ENCODE data around the gene RBPJL.

Gene RBPJL

DNA sequence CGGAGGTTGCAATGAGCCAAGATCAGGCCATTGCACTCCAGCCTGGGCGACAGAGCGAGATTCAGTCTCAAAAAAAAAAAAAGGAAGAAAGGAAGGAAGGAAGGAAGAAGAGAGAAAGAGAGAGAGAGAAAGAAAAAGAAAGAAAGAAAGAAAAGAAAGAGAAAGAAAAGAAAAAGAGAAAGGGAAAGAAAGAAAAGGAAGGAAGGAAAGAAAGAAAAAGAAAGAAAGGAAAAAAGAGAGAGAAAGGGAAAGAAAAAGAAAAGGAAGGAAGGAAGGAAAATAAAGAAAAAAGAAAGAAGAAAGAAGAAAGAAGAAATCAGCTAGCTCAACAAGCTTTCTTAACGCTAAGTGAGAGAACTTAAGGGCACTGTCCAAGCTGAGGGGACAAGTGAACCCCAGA, 9.0 kb downstream of the RBPJL start:
- no peaks in the 10 kb centered on the region for H3K9me3 Mint-ChIP-seq
- CTCF ChIA-PET, result interaction anchor here (0.8 to 5.4 kb wide), 4 partner anchors 14 to 450 kb away, joined by 3 to 31 read pairs (median 4); no protein-coding TSS in a partner anchor
- H3K4me3 Mint-ChIP-seq, result no peak overlapping the region
- no peak for DNase-seq
- H3K36me3 Mint-ChIP-seq, result no peaks in the 10 kb centered on the region
- peaks cover 80% of the 10 kb centered on the region for H3K27me3 Mint-ChIP-seq
- H3K27ac Mint-ChIP-seq, result no peak overlapping the region
- H3K4me1 Mint-ChIP-seq, result peaks cover 45% of the 10 kb centered on the region

- H3K27ac Mint-ChIP-seq, result no peak overlapping the region
- H3K4me1 Mint-ChIP-seq, result peaks cover 46% of the 10 kb centered on the region
- H3K27me3 Mint-ChIP-seq, result peaks cover 72% of the 10 kb centered on the region
- no peaks in the 10 kb centered on the region for H3K36me3 Mint-ChIP-seq
- no peak overlapping the region for H3K4me3 Mint-ChIP-seq
- H3K9me3 Mint-ChIP-seq, result no peaks in the 10 kb centered on the region
- CTCF ChIA-PET, result interaction anchor here (0.8 to 5.6 kb wide), 6 partner anchors 14 to 454 kb away, joined by 3 to 40 read pairs (median 10); no protein-coding TSS in a partner anchor
- peak; percentile 25 for DNase-seq
Observed at GRCh38 chr20:45316150-45317080, 9.8 kb downstream of the RBPJL start.

GRCh38 chr20:45317826-45318225, 11.2 kb downstream of the RBPJL start:
- no peak overlapping the region for H3K27ac Mint-ChIP-seq
- CTCF ChIA-PET, result interaction anchor here (1.0 to 5.6 kb wide), 15 partner anchors 15 to 453 kb away, joined by 4 to 60 read pairs (median 16); partner anchors contain the start of genes SDC4 and SYS1
- H3K27me3 Mint-ChIP-seq, result peaks cover 58% of the 10 kb centered on the region
- DNase-seq, result no peak
- H3K4me3 Mint-ChIP-seq, result no peak overlapping the region
- H3K9me3 Mint-ChIP-seq, result no peaks in the 10 kb centered on the region
- H3K4me1 Mint-ChIP-seq, result peaks cover 44% of the 10 kb centered on the region
- H3K36me3 Mint-ChIP-seq, result no peaks in the 10 kb centered on the region

- H3K36me3 Mint-ChIP-seq, result no peaks in the 10 kb centered on the region
- no peak overlapping the region for H3K4me3 Mint-ChIP-seq
- peaks cover 44% of the 10 kb centered on the region for H3K4me1 Mint-ChIP-seq
- no peak for DNase-seq
- H3K27me3 Mint-ChIP-seq, result peaks cover 52% of the 10 kb centered on the region
- CTCF ChIA-PET, result interaction anchor here (1.0 to 5.6 kb wide), 21 partner anchors 14 to 452 kb away, joined by 3 to 60 read pairs (median 8); partner anchors contain the start of genes SDC4 and SYS1
- H3K9me3 Mint-ChIP-seq, result no peaks in the 10 kb centered on the region
- peak overlapping the region; percentile 11 for H3K27ac Mint-ChIP-seq
Observed at GRCh38 chr20:45318386-45318939, 11.8 kb downstream of the RBPJL start.

DNA sequence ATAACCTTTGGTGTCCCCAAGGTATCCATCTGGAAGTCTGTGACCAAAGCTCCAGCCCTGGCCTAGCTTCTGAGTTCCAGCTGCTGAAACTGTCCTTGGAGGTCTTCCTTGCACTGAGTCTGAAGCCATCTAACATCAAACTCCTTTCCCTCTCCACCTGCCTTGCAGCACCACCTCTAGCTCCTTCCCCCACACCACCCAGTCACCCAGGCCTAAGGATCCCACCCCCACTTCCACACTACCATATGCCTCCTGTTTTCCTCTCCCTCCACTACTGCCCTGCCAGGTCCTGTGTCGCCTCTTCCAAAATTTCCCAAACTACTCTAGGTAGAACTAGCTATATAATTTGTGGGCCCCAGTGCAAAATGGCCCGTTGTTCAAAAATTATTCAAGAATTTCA, 12.3 kb downstream of the RBPJL start:
- Mint-ChIP-seq H3K27me3 (peaks cover 48% of the 10 kb centered on the region), H3K4me3 (no peak overlapping the region), H3K27ac (peak overlapping the region; percentile 81), H3K4me1 (peaks cover 44% of the 10 kb centered on the region), H3K36me3 (no peaks in the 10 kb centered on the region), H3K9me3 (no peaks in the 10 kb centered on the region)
- DNase-seq, result no peak
- CTCF ChIA-PET, result interaction anchor here (0.6 to 5.6 kb wide), 23 partner anchors 14 to 452 kb away, joined by 3 to 60 read pairs (median 6); partner anchors contain the start of genes PIGT, SDC4 and SYS1

DNA sequence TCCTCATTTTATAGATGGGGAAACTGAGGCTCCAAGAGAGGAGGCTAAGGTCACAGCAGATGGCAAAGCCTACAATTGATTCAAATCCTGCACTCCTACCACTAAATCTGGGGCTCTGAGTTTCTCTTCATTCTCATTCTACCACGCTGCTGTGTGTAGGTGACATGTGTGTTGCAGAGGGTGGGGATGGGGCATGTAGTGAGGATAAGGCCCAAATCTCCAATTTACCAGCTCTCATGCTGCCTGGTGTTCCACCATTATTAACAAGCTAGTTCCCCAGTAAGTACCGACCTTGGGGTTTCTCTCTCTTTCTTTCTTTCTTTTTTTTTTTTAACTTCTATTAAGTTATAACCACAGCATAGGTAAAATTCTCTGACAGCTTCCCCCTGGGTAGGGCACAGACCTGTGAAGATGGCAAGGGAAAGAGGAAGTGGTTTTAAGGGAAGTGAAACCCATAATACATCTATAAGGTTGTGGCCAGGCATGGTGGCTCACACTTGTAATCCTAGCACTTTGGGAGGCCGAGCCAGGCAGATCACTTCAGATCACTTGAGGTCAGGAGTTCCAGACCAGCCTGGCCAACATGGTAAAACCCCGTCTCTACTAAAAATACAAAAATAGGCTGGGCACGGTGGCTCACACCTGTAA, 14.4 kb downstream of the RBPJL start:
- Mint-ChIP-seq H3K4me1 (peaks cover 41% of the 10 kb centered on the region), H3K27ac (peak overlapping the region; percentile 83), H3K4me3 (no peak overlapping the region), H3K36me3 (no peaks in the 10 kb centered on the region), H3K27me3 (peaks cover 28% of the 10 kb centered on the region), H3K9me3 (no peaks in the 10 kb centered on the region)
- DNase-seq, result peak; percentile 44
- CTCF ChIA-PET, result interaction anchor here (1.0 to 5.6 kb wide), 16 partner anchors 9 to 450 kb away, joined by 3 to 60 read pairs (median 4); partner anchors contain the start of gene SYS1

- H3K27me3 Mint-ChIP-seq, result peaks cover 9% of the 10 kb centered on the region
- H3K4me3 Mint-ChIP-seq, result no peak overlapping the region
- H3K36me3 Mint-ChIP-seq, result no peaks in the 10 kb centered on the region
- CTCF ChIA-PET, result interaction anchor here (0.7 to 2.4 kb wide), 18 partner anchors 11 to 448 kb away, joined by 3 to 22 read pairs (median 4); partner anchors contain the start of gene SYS1
- no peaks in the 10 kb centered on the region for H3K9me3 Mint-ChIP-seq
- peaks cover 35% of the 10 kb centered on the region for H3K4me1 Mint-ChIP-seq
- DNase-seq, result no peak
- no peak overlapping the region for H3K27ac Mint-ChIP-seq
Observed at GRCh38 chr20:45322952-45323383, 16.3 kb downstream of the RBPJL start.

GRCh38 chr20:45323731-45324130, 17.1 kb downstream of the RBPJL start:
- Mint-ChIP-seq H3K4me3 (no peak overlapping the region), H3K27me3 (peaks cover 2% of the 10 kb centered on the region), H3K27ac (no peak overlapping the region), H3K9me3 (no peaks in the 10 kb centered on the region), H3K4me1 (peaks cover 28% of the 10 kb centered on the region), H3K36me3 (no peaks in the 10 kb centered on the region)
- DNase-seq, result no peak
- CTCF ChIA-PET, result interaction anchor here (0.7 to 2.4 kb wide), 14 partner anchors 10 to 447 kb away, joined by 3 to 22 read pairs (median 4); partner anchors contain the start of gene SYS1

DNA sequence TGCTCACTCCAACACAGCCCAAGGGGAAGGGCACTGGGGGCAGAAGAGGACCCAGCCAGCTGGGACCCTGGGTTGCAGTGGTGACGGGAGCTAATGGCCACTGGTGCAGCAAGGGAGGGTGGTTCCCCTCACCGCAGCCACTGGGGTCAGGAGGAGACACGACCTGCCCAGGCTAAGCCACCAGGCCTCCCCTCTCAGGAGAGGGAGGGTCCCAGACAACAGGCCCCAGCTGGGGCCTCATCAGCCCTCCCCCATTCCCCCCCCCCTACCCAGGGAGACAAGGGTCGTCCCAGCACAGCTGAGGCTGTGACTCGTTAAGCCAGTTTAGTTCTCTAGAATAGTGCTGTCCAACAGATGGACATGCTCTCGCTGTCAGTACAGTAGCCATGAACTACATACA, 18.7 kb downstream of the RBPJL start:
- no peaks in the 10 kb centered on the region for H3K27me3 Mint-ChIP-seq
- no peak overlapping the region for H3K4me3 Mint-ChIP-seq
- CTCF ChIA-PET, result interaction anchor here (0.8 to 2.1 kb wide), 3 partner anchors 10 to 130 kb away, joined by 3 to 7 read pairs (median 4); no protein-coding TSS in a partner anchor
- no peak for DNase-seq
- no peak overlapping the region for H3K27ac Mint-ChIP-seq
- H3K9me3 Mint-ChIP-seq, result no peaks in the 10 kb centered on the region
- peaks cover 14% of the 10 kb centered on the region for H3K4me1 Mint-ChIP-seq
- H3K36me3 Mint-ChIP-seq, result no peaks in the 10 kb centered on the region

DNA sequence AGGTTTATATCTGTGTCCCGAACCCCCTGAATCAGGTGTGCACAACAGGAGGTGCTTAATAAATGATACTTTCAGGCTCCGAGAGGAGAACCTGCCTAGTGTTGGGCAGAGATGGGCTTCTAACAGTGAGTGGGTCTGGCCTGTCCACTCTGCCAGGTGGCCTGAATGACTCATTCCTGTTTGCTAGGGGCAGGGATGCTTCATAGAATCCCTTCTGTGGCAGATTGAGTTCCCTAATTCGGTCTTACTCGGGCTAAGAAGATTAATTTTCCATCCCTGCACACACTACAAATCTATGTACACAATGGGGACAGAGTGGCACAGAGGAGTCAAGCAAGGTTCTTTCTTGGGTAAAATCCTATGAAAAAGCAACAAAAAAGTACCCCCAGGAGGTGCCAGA, 21.8 kb downstream of the RBPJL start:
- Mint-ChIP-seq H3K27ac (no peak overlapping the region), H3K4me3 (no peak overlapping the region), H3K27me3 (no peaks in the 10 kb centered on the region), H3K9me3 (no peaks in the 10 kb centered on the region), H3K4me1 (peaks cover 2% of the 10 kb centered on the region), H3K36me3 (no peaks in the 10 kb centered on the region)
- CTCF ChIA-PET, result interaction anchor here (1.3 kb wide), 1 partner anchor 18 kb away, joined by 3 read pairs; no protein-coding TSS in a partner anchor
- DNase-seq, result no peak

GRCh38 chr20:45329497-45330319, 23.1 kb downstream of the RBPJL start:
- CTCF ChIA-PET, result interaction anchor here (0.9 to 1.3 kb wide), 2 partner anchors 17 to 120 kb away, joined by 3 read pairs; no protein-coding TSS in a partner anchor
- Mint-ChIP-seq H3K36me3 (no peaks in the 10 kb centered on the region), H3K27me3 (no peaks in the 10 kb centered on the region), H3K27ac (no peak overlapping the region), H3K4me3 (no peak overlapping the region), H3K9me3 (no peaks in the 10 kb centered on the region), H3K4me1 (peaks cover 2% of the 10 kb centered on the region)
- no peak for DNase-seq

DNA sequence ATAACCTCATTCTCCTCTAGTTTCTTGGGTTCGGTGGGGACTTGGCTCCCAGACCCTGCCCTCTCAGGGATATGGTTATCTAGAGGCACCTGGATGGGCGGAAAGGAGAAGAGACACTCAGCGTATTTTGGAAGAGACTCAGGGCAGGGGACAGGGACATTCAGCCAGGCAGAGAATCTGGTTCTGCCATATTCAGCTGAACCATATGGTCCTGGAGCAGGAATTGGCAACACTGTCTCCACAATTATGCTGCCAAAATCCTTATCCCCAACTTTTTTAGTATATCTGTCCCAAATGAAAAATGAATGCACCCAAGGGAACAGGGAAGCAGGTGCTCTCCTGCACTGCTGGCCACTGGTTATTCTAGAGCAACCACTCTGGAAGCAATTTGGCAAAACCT, 23.8 kb downstream of the RBPJL start:
- Mint-ChIP-seq H3K27ac (no peak overlapping the region), H3K36me3 (no peaks in the 10 kb centered on the region), H3K4me3 (no peak overlapping the region), H3K27me3 (no peaks in the 10 kb centered on the region), H3K4me1 (peaks cover 2% of the 10 kb centered on the region), H3K9me3 (no peaks in the 10 kb centered on the region)
- CTCF ChIA-PET, result no interaction called here
- DNase-seq, result no peak

Data from activated naive CD4-positive, alpha-beta T cell treated with anti-CD3 and anti-CD28 coated beads, Interleukin-2, amount 10 ng/mL, durations not matched to agents 7 days and 5 days (primary cell).